GM20000 (cell line): ENCODE results near the gene NID1.

Experiments
- DNase-seq: peaks from one replicate; pipeline ENCODE4 v3.0.0; 2012; ENCODE audit warnings: low spot score
- TF ChIP-seq, protein P1 (sequence below): IDR thresholded peaks from 2 replicates; pipeline ENCODE4 v1.5.1; 2012; ENCODE audit warnings: mild to moderate bottlenecking, control low read depth; ENCODE audit errors: extremely low read depth, missing control alignments

The NID1 gene

DNA sequence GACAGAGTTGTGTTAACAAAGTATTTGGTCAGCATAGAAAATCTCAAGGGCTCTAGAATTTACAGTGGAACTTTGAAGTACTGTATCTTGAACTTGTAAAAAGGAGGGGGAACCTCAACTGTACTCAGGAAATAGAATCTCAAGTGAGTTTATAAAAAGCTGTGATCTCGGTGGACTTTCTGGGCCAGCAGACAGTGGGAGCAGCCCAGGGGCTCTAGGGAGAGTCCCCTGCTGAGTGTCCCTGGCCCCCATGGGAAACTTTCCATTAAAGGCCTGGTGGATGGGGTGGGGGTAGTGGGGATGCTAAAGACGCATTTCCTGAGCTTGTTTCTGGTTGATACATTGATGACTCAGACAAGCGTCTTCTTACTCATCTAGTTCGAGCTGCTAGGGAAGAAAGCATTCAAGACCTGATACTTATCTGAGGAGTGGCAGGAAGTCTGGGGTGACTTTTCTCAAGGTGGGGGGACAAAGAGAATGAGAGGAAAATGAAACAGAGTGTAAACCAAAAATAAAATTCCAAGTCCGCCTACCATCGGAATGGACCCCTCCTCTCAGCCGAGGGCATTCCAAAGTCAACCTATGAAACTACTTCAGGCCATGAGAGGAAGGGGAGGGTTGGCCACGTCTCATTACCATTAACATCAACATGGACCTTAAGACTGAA, 65.5 kb downstream of the NID1 start:
- DNase-seq: peak; percentile 72
- TF ChIP-seq, protein P1, sequence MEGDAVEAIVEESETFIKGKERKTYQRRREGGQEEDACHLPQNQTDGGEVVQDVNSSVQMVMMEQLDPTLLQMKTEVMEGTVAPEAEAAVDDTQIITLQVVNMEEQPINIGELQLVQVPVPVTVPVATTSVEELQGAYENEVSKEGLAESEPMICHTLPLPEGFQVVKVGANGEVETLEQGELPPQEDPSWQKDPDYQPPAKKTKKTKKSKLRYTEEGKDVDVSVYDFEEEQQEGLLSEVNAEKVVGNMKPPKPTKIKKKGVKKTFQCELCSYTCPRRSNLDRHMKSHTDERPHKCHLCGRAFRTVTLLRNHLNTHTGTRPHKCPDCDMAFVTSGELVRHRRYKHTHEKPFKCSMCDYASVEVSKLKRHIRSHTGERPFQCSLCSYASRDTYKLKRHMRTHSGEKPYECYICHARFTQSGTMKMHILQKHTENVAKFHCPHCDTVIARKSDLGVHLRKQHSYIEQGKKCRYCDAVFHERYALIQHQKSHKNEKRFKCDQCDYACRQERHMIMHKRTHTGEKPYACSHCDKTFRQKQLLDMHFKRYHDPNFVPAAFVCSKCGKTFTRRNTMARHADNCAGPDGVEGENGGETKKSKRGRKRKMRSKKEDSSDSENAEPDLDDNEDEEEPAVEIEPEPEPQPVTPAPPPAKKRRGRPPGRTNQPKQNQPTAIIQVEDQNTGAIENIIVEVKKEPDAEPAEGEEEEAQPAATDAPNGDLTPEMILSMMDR: no peak

DNA sequence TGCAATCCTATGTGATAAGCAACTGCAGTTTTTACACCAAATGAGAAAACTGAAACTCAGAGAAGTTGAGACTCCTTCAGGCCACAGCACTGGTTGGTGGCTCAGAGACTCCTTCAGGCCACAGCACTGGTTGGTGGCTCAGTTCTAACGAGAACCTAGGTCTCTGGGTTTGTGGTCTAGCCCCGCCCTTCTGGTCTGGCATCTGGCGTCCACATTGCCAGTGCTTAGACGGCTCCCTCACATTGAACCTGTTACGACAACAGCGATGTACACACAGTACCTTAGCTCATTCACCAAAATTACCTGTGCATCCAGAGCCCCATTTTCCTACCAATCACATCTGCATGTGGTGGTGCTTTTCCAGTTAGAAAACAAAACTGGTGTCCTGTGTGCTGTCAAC, 66.1 kb downstream of the NID1 start:
- DNase-seq: peak; percentile 34
- TF ChIP-seq, protein P1: no peak

DNA sequence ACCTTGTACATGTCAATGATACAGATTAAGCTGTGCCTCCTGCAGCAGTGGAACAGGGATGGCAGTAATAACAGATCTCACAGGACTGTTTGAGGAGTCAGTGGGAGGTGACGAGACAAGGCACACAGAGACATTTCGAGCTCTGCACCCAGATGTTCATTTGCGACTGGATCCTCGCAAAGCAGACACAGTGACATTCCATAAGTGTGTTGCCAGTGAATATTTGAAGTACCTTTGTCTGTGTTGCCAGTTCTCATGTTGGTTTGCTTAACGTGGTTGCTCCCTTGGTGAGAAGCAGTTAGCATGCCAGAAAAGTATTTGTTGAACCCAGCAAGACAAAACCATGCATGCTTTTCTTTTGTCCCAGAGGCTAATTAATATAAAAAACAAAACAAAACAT, 67.0 kb downstream of the NID1 start:
- DNase-seq: no peak
- TF ChIP-seq, protein P1: no peak

- TF ChIP-seq, protein P1: no peak
- no peak for DNase-seq
Observed at GRCh38 chr1:235997049-235997448, 67.8 kb downstream of the NID1 start.

DNA sequence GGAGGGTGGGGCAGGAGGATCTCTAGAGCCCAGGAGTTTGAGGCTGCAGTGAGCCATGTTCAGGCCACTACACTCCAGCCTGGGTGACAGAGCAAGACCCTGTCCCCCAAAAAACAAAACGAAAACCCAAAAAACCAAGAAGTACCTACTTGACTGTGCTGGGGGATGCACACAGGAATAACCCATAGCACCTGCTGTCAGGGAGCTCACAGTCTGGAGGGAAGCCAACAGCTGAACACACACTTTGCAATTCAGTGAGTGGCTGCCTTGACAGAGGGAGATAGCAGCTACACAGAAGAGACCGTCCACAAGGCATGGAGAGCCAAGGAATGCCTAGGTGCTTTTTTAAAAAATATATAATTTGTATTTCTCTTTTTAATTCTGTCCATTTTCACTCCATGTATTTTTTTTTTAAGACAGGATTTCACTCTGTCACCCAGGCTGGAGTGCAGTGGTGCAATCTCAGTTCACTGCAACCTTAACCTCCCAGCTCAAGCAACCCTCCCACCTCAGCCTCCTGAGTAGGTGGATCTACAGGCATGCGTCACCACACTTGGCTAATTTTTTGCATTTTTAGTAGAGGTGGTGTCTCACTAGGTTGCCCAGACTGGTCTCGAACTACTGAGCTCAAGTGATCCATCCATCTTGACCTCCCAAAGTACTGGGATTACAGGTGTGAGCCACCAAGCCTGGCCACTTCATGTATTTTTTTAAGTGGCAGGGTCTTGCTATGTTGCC, 68.7 kb downstream of the NID1 start:
- TF ChIP-seq, protein P1: no peak
- peak; percentile 45 for DNase-seq

GRCh38 chr1:235995511-235995910, 69.4 kb downstream of the NID1 start:
- DNase-seq: no peak
- TF ChIP-seq, protein P1: no peak

DNA sequence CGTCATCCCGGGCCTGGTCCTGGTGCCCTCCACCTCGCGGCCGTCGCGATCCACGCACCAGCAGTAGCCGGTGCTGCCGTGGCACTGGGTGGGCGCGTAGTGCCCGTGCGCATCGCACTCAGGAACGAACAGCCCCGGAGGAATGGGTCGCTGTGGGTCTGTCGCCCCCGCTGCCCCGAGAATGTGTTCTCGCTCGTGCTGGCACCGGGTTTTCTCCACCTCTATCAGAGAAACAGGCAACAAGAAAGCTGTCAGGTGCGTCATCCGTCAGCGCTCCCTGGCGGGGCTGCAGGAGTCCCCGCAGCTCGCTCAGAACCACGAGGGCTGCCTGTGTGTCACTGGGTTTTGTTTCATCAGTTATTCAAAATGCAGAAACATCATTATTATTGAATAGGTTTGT, 71.2 kb downstream of the NID1 start:
- no peak for DNase-seq
- TF ChIP-seq, protein P1: no peak
